Upper lobe of left lung (tissue), 4 donors: ENCODE results near the gene NHLRC1.

ENCODE experiments used
- EP300 ChIP-seq, 4 donors: sonication (generic); formaldehyde crosslinking; IDR thresholded peaks; one replicate each; pipeline ENCODE4 v1.5.1; 2017; ENCODE audit warnings: antibody characterized with exemption in 4 of 4, control low read depth in 2 of 4
- POLR2A ChIP-seq, 4 donors: fragments of 450-650 bp; IDR thresholded peaks; one replicate each; pipeline ENCODE4 v1.5.1; 2016 to 2017; ENCODE audit warnings: antibody characterized with exemption in 4 of 4, mild to moderate bottlenecking in 2 of 4
- TF ChIP-seq, protein P1 (sequence below), 6 experiments: fragments of 450-650 bp in 4 of 6; fragments of 200-600 bp in 2 of 6; sonication (generic) in 2 of 6; IDR thresholded peaks; one replicate each; pipeline ENCODE4 v1.5.1; 2016 to 2019; ENCODE audit warnings: antibody characterized with exemption in 6 of 6

DNA sequence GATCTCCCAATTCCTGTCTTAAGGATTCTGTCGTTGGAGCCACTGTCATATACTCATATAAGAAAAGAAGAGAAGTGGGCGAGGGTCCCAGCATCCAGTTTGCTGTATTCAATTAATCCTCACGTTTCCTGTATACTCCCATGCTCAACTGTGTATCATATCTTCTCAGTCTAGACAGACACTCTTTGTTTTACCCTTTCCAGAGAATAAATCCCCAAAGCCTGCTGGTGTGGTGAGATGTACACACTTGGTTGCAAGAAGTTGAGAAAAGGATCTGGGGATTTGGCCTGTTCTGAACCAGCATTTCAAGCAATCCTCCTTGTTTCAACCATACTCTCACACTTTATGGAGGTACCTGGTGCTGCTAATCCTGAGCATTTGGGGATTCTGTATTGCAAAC, 29.3 kb upstream of the NHLRC1 start:
- TF ChIP-seq, protein P1, sequence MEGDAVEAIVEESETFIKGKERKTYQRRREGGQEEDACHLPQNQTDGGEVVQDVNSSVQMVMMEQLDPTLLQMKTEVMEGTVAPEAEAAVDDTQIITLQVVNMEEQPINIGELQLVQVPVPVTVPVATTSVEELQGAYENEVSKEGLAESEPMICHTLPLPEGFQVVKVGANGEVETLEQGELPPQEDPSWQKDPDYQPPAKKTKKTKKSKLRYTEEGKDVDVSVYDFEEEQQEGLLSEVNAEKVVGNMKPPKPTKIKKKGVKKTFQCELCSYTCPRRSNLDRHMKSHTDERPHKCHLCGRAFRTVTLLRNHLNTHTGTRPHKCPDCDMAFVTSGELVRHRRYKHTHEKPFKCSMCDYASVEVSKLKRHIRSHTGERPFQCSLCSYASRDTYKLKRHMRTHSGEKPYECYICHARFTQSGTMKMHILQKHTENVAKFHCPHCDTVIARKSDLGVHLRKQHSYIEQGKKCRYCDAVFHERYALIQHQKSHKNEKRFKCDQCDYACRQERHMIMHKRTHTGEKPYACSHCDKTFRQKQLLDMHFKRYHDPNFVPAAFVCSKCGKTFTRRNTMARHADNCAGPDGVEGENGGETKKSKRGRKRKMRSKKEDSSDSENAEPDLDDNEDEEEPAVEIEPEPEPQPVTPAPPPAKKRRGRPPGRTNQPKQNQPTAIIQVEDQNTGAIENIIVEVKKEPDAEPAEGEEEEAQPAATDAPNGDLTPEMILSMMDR (IDR thresholded peaks at IDR 0.05) = no peak
- TF ChIP-seq POLR2A (IDR thresholded peaks at IDR 0.05) (no peak), EP300 (IDR thresholded peaks at IDR 0.05) (no peak)
